Osteoblast (primary cell): ENCODE data around the gene FAM193A. TPM values are rescaled to one million over a fixed set of nuclear protein-coding genes. Genes with fewer than 3 reads are reported as not detected.

ENCODE experiments used
- DNase-seq: peaks from one replicate; pipeline ENCODE4 v3.0.0; 2011; ENCODE audit warnings: low spot score, mixed read lengths; ENCODE audit not compliant: insufficient read length; ENCODE audit errors: missing footprints
- H2AFZ ChIP-seq: 2 replicates; pipeline ENCODE4 v1.6.0; 2011; ENCODE audit warnings: mild to moderate bottlenecking, low read length
- H3K27ac ChIP-seq: 2 replicates; pipeline ENCODE4 v1.5.1; 2011; ENCODE audit warnings: mild to moderate bottlenecking, low read depth, low read length, moderate library complexity
- H3K27me3 ChIP-seq: 2 replicates; pipeline ENCODE4 v1.6.0; 2012; ENCODE audit warnings: mild to moderate bottlenecking, control low read depth, inconsistent platforms, low read length, moderate library complexity; ENCODE audit not compliant: insufficient read depth
- H3K36me3 ChIP-seq: 2 replicates; pipeline ENCODE4 v1.5.1; 2011; ENCODE audit warnings: mild to moderate bottlenecking, low read length, control low read depth, moderate library complexity; ENCODE audit not compliant: insufficient read depth
- H3K4me1 ChIP-seq: 2 replicates; pipeline ENCODE4 v1.5.1; 2011; ENCODE audit warnings: mild to moderate bottlenecking, low read length, control low read depth, moderate library complexity; ENCODE audit not compliant: insufficient read depth
- H3K4me2 ChIP-seq: 2 replicates; pipeline ENCODE4 v1.6.0; 2011; ENCODE audit warnings: mild to moderate bottlenecking, low read length; ENCODE audit not compliant: insufficient read depth
- H3K4me3 ChIP-seq: fragments of 200-600 bp; sonication (generic); 3 replicates; pipeline ENCODE4 v1.5.1; 2012; ENCODE audit warnings: mild to moderate bottlenecking, low read length, inconsistent platforms; ENCODE audit not compliant: insufficient read depth
- H3K79me2 ChIP-seq: 2 replicates; pipeline ENCODE4 v1.6.0; 2012; ENCODE audit warnings: mild to moderate bottlenecking, low read length, control low read depth, inconsistent platforms; ENCODE audit not compliant: insufficient read depth
- H3K9me3 ChIP-seq: 2 replicates; pipeline ENCODE4 v1.5.1; 2011; ENCODE audit warnings: low read depth, low read length, control low read depth
- H4K20me1 ChIP-seq: 2 replicates; pipeline ENCODE4 v1.6.0; 2012; ENCODE audit warnings: mild to moderate bottlenecking, low read length, control low read depth; ENCODE audit not compliant: insufficient read depth
- CTCF ChIP-seq: IDR thresholded peaks from 2 replicates; pipeline ENCODE4 v1.5.1; 2011; ENCODE audit warnings: mild to moderate bottlenecking, low read depth, low read length, moderate library complexity; ENCODE audit errors: extremely low read depth
- total RNA-seq: library from RNA; depleted of rRNA; stranded (reverse); fragments of >200 nt; gene quantifications from 2 replicates; pipeline ENCODE4 v1.2.3, GENCODE V29; 2012

The FAM193A gene
- total RNA-seq, 1 donor = 23.2 TPM

GRCh38 chr4:2579910-2580309, 43.5 kb downstream of the FAM193A start:
- TF ChIP-seq CTCF = no peak

GRCh38 chr4:2583092-2583491, 46.6 kb downstream of the FAM193A start:
- DNase-seq = no peak
- no peak overlapping the region for H3K27ac ChIP-seq
- no peak for TF ChIP-seq CTCF
- H3K9me3 ChIP-seq = no peaks in the 10 kb centered on the region
- H3K4me2 ChIP-seq = no peak overlapping the region
- H3K27me3 ChIP-seq = no peaks in the 10 kb centered on the region
- peaks cover 5% of the 10 kb centered on the region for H3K4me1 ChIP-seq
- H3K79me2 ChIP-seq = peaks cover 100% of the 10 kb centered on the region
- H2AFZ ChIP-seq = no peak overlapping the region
- no peaks in the 10 kb centered on the region for H3K36me3 ChIP-seq
- no peak overlapping the region for H3K4me3 ChIP-seq
- peaks cover 76% of the 10 kb centered on the region for H4K20me1 ChIP-seq

More at GRCh38 chr4:2579910-2580309, 43.5 kb downstream of the FAM193A start:
- H3K27me3 ChIP-seq = no peaks in the 10 kb centered on the region
- no peak for DNase-seq
- no peaks in the 10 kb centered on the region for H3K9me3 ChIP-seq
- peaks cover 2% of the 10 kb centered on the region for H3K4me1 ChIP-seq
- no peak overlapping the region for H3K4me3 ChIP-seq
- no peak overlapping the region for H2AFZ ChIP-seq
- H3K36me3 ChIP-seq = peaks cover 2% of the 10 kb centered on the region
- H4K20me1 ChIP-seq = peaks cover 72% of the 10 kb centered on the region
- no peak overlapping the region for H3K4me2 ChIP-seq
- no peak overlapping the region for H3K27ac ChIP-seq
- peaks cover 100% of the 10 kb centered on the region for H3K79me2 ChIP-seq

DNA sequence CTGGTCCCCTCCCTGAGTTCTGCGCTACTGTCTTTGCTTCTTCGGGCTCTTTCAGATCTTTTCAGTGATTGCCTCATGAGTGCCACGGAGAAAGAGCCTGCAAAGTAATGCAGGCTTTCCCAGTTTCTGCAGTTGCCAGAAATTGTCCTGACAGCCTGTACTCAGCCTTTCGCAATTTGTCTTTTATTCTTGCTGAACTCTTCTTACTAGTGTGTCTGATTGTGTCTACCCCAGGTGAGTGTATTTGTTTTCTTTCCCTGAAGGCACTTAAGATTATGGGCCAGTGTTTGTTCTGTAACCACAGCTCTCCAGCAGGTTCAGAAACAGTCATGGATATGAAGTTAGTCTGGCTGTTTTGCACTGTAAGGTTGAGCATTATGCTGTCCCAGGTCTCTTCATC, 47.1 kb downstream of the FAM193A start:
- Histone ChIP-seq H3K79me2 (peaks cover 100% of the 10 kb centered on the region), H3K36me3 (no peaks in the 10 kb centered on the region), H3K27ac (no peak overlapping the region), H3K27me3 (no peaks in the 10 kb centered on the region), H3K4me3 (no peak overlapping the region), H3K9me3 (no peaks in the 10 kb centered on the region), H4K20me1 (peaks cover 77% of the 10 kb centered on the region), H2AFZ (no peak overlapping the region), H3K4me1 (peaks cover 5% of the 10 kb centered on the region), H3K4me2 (no peak overlapping the region)
- no peak for DNase-seq
- no peak for TF ChIP-seq CTCF

- Histone ChIP-seq H3K4me2 (no peak overlapping the region), H3K36me3 (no peaks in the 10 kb centered on the region), H3K4me1 (peaks cover 8% of the 10 kb centered on the region), H2AFZ (no peak overlapping the region), H3K9me3 (no peaks in the 10 kb centered on the region), H4K20me1 (peaks cover 80% of the 10 kb centered on the region), H3K4me3 (no peak overlapping the region), H3K27me3 (no peaks in the 10 kb centered on the region), H3K27ac (no peak overlapping the region), H3K79me2 (peaks cover 99% of the 10 kb centered on the region)
- no peak for TF ChIP-seq CTCF
- no peak for DNase-seq
Observed at GRCh38 chr4:2586502-2586901, 50.1 kb downstream of the FAM193A start.
